Activated CD4-positive, alpha-beta memory T cell treated with anti-CD3 and anti-CD28 coated beads, Interleukin-2, amount 10 ng/mL, durations not matched to agents 7 days and 5 days (primary cell): Measurements from ENCODE around the gene CNIH3. TPM values are rescaled to one million over a fixed set of nuclear protein-coding genes. Genes with fewer than 3 reads are reported as not detected.
A peak's percentile ranks its signal among the peaks of the same experiment; 100 is the strongest.

Experiments
- CTCF ChIA-PET: fragments of 350-600 bp; sonication (Branson Sonifier 250); formaldehyde crosslinking; loops from one replicate; lab custom pipeline; 2021; ENCODE audit warnings: antibody characterized with exemption, inconsistent platforms; lab: Charles Lee
- POLR2A ChIA-PET: fragments of 350-600 bp; sonication (Branson Sonifier 250); formaldehyde crosslinking; loops from one replicate; lab custom pipeline; 2021; ENCODE audit warnings: antibody characterized with exemption; lab: Charles Lee
- DNase-seq: peaks from one replicate; pipeline ENCODE4 v3.0.0-alpha.2; 2020
- H3K27ac Mint-ChIP-seq: one replicate; pipeline ENCODE4 v1.8.0; 2021; ENCODE audit warnings: mild to moderate bottlenecking, mixed read lengths
- H3K27me3 Mint-ChIP-seq: one replicate; pipeline ENCODE4 v1.8.0; 2021; ENCODE audit warnings: mixed read lengths
- H3K36me3 Mint-ChIP-seq: one replicate; pipeline ENCODE4 v1.8.0; 2021; ENCODE audit warnings: low read depth, mixed read lengths
- H3K4me1 Mint-ChIP-seq: one replicate; pipeline ENCODE4 v1.8.0; 2021; ENCODE audit warnings: mixed read lengths
- H3K4me3 Mint-ChIP-seq: one replicate; pipeline ENCODE4 v1.8.0; 2021; ENCODE audit warnings: mild to moderate bottlenecking, mixed read lengths
- H3K9me3 Mint-ChIP-seq: one replicate; pipeline ENCODE4 v1.8.0; 2021; ENCODE audit warnings: mixed read lengths
- total RNA-seq, 2 experiments: library from RNA; stranded (reverse); gene quantifications; one replicate each; pipeline ENCODE4 v1.2.3, GENCODE V29; 2021

CNIH3 gene
- total RNA-seq, 2 experiments from 2014 or later: 1.4 to 1.9 TPM

GRCh38 chr1:224635356-224635755 lies 19.2 kb downstream of the CNIH3 start:
- no peak for DNase-seq
- peaks cover 15% of the 10 kb centered on the region for H3K4me1 Mint-ChIP-seq
- H3K4me3 Mint-ChIP-seq: no peak overlapping the region
- H3K27me3 Mint-ChIP-seq: peaks cover 12% of the 10 kb centered on the region
- no peaks in the 10 kb centered on the region for H3K36me3 Mint-ChIP-seq
- no peaks in the 10 kb centered on the region for H3K9me3 Mint-ChIP-seq
- no peak overlapping the region for H3K27ac Mint-ChIP-seq
- ChIA-PET POLR2A (no interaction called here), CTCF (interaction anchor here (1.0 to 2.2 kb wide), 3 partner anchors 9 to 122 kb away, joined by 3 to 8 read pairs (median 6); no protein-coding TSS in a partner anchor)

GRCh38 chr1:224637515-224637914 lies 21.4 kb downstream of the CNIH3 start:
- peaks cover 5% of the 10 kb centered on the region for H3K27me3 Mint-ChIP-seq
- H3K4me3 Mint-ChIP-seq: no peak overlapping the region
- H3K9me3 Mint-ChIP-seq: no peaks in the 10 kb centered on the region
- peaks cover 18% of the 10 kb centered on the region for H3K4me1 Mint-ChIP-seq
- H3K36me3 Mint-ChIP-seq: no peaks in the 10 kb centered on the region
- DNase-seq: no peak
- ChIA-PET CTCF (interaction anchor here (1.0 to 1.4 kb wide), 2 partner anchors 10 to 14 kb away, joined by 3 read pairs; no protein-coding TSS in a partner anchor), POLR2A (no interaction called here)
- no peak overlapping the region for H3K27ac Mint-ChIP-seq

- Mint-ChIP-seq H3K27ac (no peak overlapping the region), H3K4me1 (peaks cover 18% of the 10 kb centered on the region), H3K36me3 (no peaks in the 10 kb centered on the region), H3K27me3 (peaks cover 5% of the 10 kb centered on the region), H3K9me3 (no peaks in the 10 kb centered on the region), H3K4me3 (no peak overlapping the region)
- ChIA-PET CTCF (interaction anchor here (1.0 to 1.4 kb wide), 2 partner anchors 9 to 14 kb away, joined by 3 read pairs; no protein-coding TSS in a partner anchor), POLR2A (no interaction called here)
- DNase-seq: no peak
Observed at GRCh38 chr1:224637936-224638335, 21.8 kb downstream of the CNIH3 start.

- Mint-ChIP-seq H3K27ac (no peak overlapping the region), H3K4me3 (no peak overlapping the region), H3K36me3 (no peaks in the 10 kb centered on the region), H3K27me3 (peaks cover 5% of the 10 kb centered on the region), H3K4me1 (peaks cover 18% of the 10 kb centered on the region), H3K9me3 (no peaks in the 10 kb centered on the region)
- ChIA-PET CTCF (interaction anchor here (1.4 kb wide), 1 partner anchor 124 kb away, joined by 3 read pairs; no protein-coding TSS in a partner anchor), POLR2A (interaction anchor here (1.3 kb wide), 1 partner anchor 16 kb away, joined by 3 read pairs; no protein-coding TSS in a partner anchor)
- DNase-seq: no peak
Observed at GRCh38 chr1:224639426-224639975, 23.4 kb downstream of the CNIH3 start.

GRCh38 chr1:224640018-224640417 lies 23.9 kb downstream of the CNIH3 start:
- no peaks in the 10 kb centered on the region for H3K9me3 Mint-ChIP-seq
- H3K36me3 Mint-ChIP-seq: no peaks in the 10 kb centered on the region
- no peak overlapping the region for H3K4me3 Mint-ChIP-seq
- no peak for DNase-seq
- peaks cover 2% of the 10 kb centered on the region for H3K27me3 Mint-ChIP-seq
- POLR2A ChIA-PET: no interaction called here
- CTCF ChIA-PET: interaction anchor here (1.2 to 1.4 kb wide), 2 partner anchors 124 to 211 kb away, joined by 3 read pairs; no protein-coding TSS in a partner anchor
- no peak overlapping the region for H3K27ac Mint-ChIP-seq
- peaks cover 18% of the 10 kb centered on the region for H3K4me1 Mint-ChIP-seq

GRCh38 chr1:224640587-224640986 lies 24.5 kb downstream of the CNIH3 start:
- H3K9me3 Mint-ChIP-seq: no peaks in the 10 kb centered on the region
- H3K4me1 Mint-ChIP-seq: peaks cover 18% of the 10 kb centered on the region
- H3K4me3 Mint-ChIP-seq: no peak overlapping the region
- CTCF ChIA-PET: interaction anchor here (1.2 to 1.4 kb wide), 3 partner anchors 125 to 210 kb away, joined by 3 read pairs; no protein-coding TSS in a partner anchor
- no peak overlapping the region for H3K27ac Mint-ChIP-seq
- no peaks in the 10 kb centered on the region for H3K36me3 Mint-ChIP-seq
- no peak for DNase-seq
- H3K27me3 Mint-ChIP-seq: peaks cover 2% of the 10 kb centered on the region
- POLR2A ChIA-PET: no interaction called here

- no peaks in the 10 kb centered on the region for H3K9me3 Mint-ChIP-seq
- H3K27ac Mint-ChIP-seq: no peak overlapping the region
- CTCF ChIA-PET: interaction anchor here (1.2 to 1.4 kb wide), 3 partner anchors 125 to 210 kb away, joined by 3 read pairs; no protein-coding TSS in a partner anchor
- H3K4me1 Mint-ChIP-seq: peaks cover 18% of the 10 kb centered on the region
- H3K27me3 Mint-ChIP-seq: peaks cover 2% of the 10 kb centered on the region
- no peak for DNase-seq
- no peak overlapping the region for H3K4me3 Mint-ChIP-seq
- POLR2A ChIA-PET: interaction anchor here (0.7 kb wide), 1 partner anchor 821 kb away, joined by 3 read pairs; no protein-coding TSS in a partner anchor
- H3K36me3 Mint-ChIP-seq: no peaks in the 10 kb centered on the region
Observed at GRCh38 chr1:224641030-224641429, 24.9 kb downstream of the CNIH3 start.

- H3K4me3 Mint-ChIP-seq: no peak overlapping the region
- peaks cover 6% of the 10 kb centered on the region for H3K4me1 Mint-ChIP-seq
- no peaks in the 10 kb centered on the region for H3K27me3 Mint-ChIP-seq
- H3K27ac Mint-ChIP-seq: no peak overlapping the region
- H3K36me3 Mint-ChIP-seq: no peaks in the 10 kb centered on the region
- no peak for DNase-seq
- ChIA-PET POLR2A (no interaction called here), CTCF (interaction anchor here (1.2 to 2.0 kb wide), 5 partner anchors 11 to 279 kb away, joined by 6 to 15 read pairs (median 7); no protein-coding TSS in a partner anchor)
- H3K9me3 Mint-ChIP-seq: no peaks in the 10 kb centered on the region
Observed at GRCh38 chr1:224643653-224644052, 27.5 kb downstream of the CNIH3 start.

GRCh38 chr1:224644553-224645154 lies 28.5 kb downstream of the CNIH3 start:
- H3K4me1 Mint-ChIP-seq: peaks cover 3% of the 10 kb centered on the region
- ChIA-PET CTCF (interaction anchor here (0.6 to 2.0 kb wide), 18 partner anchors 8 to 1115 kb away, joined by 3 to 15 read pairs (median 5); no protein-coding TSS in a partner anchor), POLR2A (interaction anchor here (1.6 kb wide), 1 partner anchor 22 kb away, joined by 5 read pairs; no protein-coding TSS in a partner anchor)
- DNase-seq: peak; percentile 67
- no peaks in the 10 kb centered on the region for H3K27me3 Mint-ChIP-seq
- no peak overlapping the region for H3K4me3 Mint-ChIP-seq
- no peaks in the 10 kb centered on the region for H3K36me3 Mint-ChIP-seq
- no peaks in the 10 kb centered on the region for H3K9me3 Mint-ChIP-seq
- no peak overlapping the region for H3K27ac Mint-ChIP-seq

GRCh38 chr1:224647449-224647848 lies 31.3 kb downstream of the CNIH3 start:
- Mint-ChIP-seq H3K27ac (no peak overlapping the region), H3K4me1 (no peaks in the 10 kb centered on the region)
- CTCF ChIA-PET: interaction anchor here (1.6 kb wide), 1 partner anchor 9 kb away, joined by 3 read pairs; no protein-coding TSS in a partner anchor

GRCh38 chr1:224650290-224650689 lies 34.2 kb downstream of the CNIH3 start:
- no peak for DNase-seq
- H3K4me3 Mint-ChIP-seq: no peak overlapping the region
- no peaks in the 10 kb centered on the region for H3K4me1 Mint-ChIP-seq
- H3K27me3 Mint-ChIP-seq: no peaks in the 10 kb centered on the region
- no peaks in the 10 kb centered on the region for H3K9me3 Mint-ChIP-seq
- CTCF ChIA-PET: no interaction called here
- H3K27ac Mint-ChIP-seq: no peak overlapping the region
- POLR2A ChIA-PET: no interaction called here
- no peaks in the 10 kb centered on the region for H3K36me3 Mint-ChIP-seq

More at GRCh38 chr1:224647449-224647848, 31.3 kb downstream of the CNIH3 start:
- Mint-ChIP-seq H3K9me3 (no peaks in the 10 kb centered on the region), H3K27me3 (no peaks in the 10 kb centered on the region), H3K4me3 (no peak overlapping the region), H3K36me3 (no peaks in the 10 kb centered on the region)
- DNase-seq: no peak
- POLR2A ChIA-PET: no interaction called here

- DNase-seq: no peak
- ChIA-PET CTCF (no interaction called here), POLR2A (no interaction called here)
- H3K4me3 Mint-ChIP-seq: no peak overlapping the region
- no peaks in the 10 kb centered on the region for H3K9me3 Mint-ChIP-seq
- no peaks in the 10 kb centered on the region for H3K36me3 Mint-ChIP-seq
- H3K4me1 Mint-ChIP-seq: no peaks in the 10 kb centered on the region
- peaks cover 8% of the 10 kb centered on the region for H3K27me3 Mint-ChIP-seq
- no peak overlapping the region for H3K27ac Mint-ChIP-seq
Observed at GRCh38 chr1:224651188-224651587, 35.1 kb downstream of the CNIH3 start.

- DNase-seq: no peak
- Mint-ChIP-seq H3K36me3 (no peaks in the 10 kb centered on the region), H3K9me3 (no peaks in the 10 kb centered on the region), H3K27me3 (peaks cover 26% of the 10 kb centered on the region), H3K4me3 (no peak overlapping the region), H3K4me1 (no peaks in the 10 kb centered on the region), H3K27ac (no peak overlapping the region)
- ChIA-PET POLR2A (no interaction called here), CTCF (no interaction called here)
Observed at GRCh38 chr1:224656392-224656791, 40.3 kb downstream of the CNIH3 start.
